ENCODE results near the gene PWP1.
"Not testable (repeated sequence)": the region's sequence is repeated elsewhere in the genome, so short reads cannot be mapped to it uniquely, and the experiment has no call there.

PWP1 gene

DNA sequence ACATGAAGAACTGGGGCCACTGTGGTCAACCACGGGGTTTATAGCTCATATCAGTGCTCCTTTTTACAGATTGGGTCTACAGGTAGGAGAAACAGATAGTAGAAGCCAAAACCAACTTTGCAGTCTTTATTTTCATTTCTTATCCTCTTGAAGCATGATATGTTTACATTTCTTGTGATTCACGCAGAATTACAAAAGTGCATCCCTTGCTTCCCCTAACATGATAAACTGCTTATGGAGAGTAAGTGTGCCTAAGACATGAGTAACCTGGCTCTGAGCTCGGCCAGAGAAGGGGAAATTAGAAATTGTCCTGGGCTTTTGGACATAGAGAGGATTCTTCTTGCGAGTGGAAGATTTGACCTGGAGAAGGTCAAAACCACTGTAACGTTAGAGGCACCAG is 18.4 kb downstream of the PWP1 start:
- DNase-seq (ENCODE audit: insufficient read length), result no peak
- FAIRE-seq, result no peak
- no peak for TF ChIP-seq TAF1 (IDR thresholded peaks at IDR 0.05; ENCODE audit: borderline replicate concordance, low read depth, low read length)
- no peak for TF ChIP-seq POLR2AphosphoS5 (IDR thresholded peaks at IDR 0.05; ENCODE audit: low read depth, low read length)
- no peak for TF ChIP-seq POLR2A (IDR thresholded peaks at IDR 0.05; ENCODE audit: low read depth, low read length)

DNA sequence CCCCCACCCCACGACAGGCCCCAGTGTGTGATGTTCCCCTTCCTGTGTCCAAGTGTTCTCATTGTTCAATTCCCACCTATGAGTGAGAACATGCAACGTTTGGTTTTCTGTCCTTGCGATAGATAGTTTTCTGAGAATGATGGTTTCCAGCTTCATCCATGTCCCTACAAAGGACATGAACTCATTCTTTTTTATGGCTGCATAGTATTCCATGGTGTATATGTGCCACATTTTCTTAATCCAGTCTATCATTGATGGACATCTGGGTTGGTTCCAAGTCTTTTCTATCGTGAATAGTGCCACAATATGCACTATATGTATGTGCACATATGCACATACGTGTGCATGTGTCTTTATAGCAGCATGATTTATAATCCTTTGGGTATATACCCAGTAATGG is 19.9 kb downstream of the PWP1 start:
- FAIRE-seq; DNase-seq (ENCODE audit: insufficient read length): not testable (repeated sequence)

DNA sequence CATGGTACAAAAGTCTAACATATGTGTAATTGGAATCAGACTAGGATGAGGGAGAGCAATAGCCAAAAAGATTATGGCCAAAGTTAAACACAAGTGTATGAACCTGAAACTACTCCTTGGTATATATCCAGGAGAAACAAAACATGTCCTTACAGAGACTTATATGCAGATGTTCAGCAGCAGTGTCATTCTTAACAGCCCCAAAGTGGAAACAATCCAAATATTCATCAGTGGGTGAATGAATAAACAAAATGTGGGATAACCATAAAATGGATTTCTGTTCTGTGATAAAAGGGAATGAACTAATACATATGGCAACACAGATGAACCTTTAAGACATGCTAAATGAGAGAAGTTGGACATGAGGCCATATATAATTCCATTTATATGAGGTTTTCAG is 30.2 kb downstream of the PWP1 start:
- DNase-seq (ENCODE audit: insufficient read length), result no peak
- TF ChIP-seq TAF1 (IDR thresholded peaks at IDR 0.05; ENCODE audit: borderline replicate concordance, low read depth, low read length), result no peak
- no peak for FAIRE-seq

DNA sequence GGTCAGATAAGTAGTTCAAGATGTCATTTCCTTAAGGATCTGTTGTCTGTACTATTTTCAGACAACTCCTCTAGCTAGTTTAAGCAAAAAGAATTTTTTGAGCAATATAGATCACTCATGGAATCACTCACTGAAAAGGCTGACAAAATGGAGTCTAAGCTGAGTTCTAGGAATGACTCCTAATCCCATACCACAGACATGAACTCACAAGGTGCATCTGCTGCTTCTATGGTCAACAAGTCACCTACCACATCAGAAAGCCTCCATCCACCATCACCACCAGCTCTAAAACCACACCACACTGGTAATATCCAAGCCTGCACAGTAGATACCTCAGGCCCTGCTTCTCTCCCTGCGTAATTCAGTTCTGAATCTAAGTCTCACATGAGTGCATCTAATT is 33.0 kb downstream of the PWP1 start:
- FAIRE-seq (peak; percentile 79), DNase-seq (ENCODE audit: insufficient read length) (no peak)
- TF ChIP-seq TAF1 (IDR thresholded peaks at IDR 0.05; ENCODE audit: borderline replicate concordance, low read depth, low read length), result no peak
- TF ChIP-seq POLR2A (IDR thresholded peaks at IDR 0.05; ENCODE audit: low read depth, low read length), result no peak
- no peak for TF ChIP-seq POLR2AphosphoS5 (IDR thresholded peaks at IDR 0.05; ENCODE audit: low read depth, low read length)

DNA sequence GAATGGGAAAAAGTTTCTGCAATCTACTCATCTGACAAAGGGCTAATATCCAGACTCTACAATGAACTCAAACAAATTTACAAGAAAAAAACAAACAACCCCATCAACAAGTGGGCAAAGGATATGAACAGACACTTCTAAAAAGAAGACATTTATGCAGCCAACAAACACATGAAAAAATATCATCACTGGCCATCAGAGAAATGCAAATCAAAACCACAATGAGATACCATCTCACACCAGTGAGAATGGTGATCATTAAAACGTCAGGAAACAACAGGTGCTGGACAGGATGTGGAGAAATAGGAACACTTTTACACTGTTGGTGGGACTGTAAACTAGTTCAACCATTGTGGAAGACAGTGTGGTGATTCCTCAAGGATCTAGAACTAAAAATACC is 41.7 kb downstream of the PWP1 start:
- not testable (repeated sequence) for FAIRE-seq

DNA sequence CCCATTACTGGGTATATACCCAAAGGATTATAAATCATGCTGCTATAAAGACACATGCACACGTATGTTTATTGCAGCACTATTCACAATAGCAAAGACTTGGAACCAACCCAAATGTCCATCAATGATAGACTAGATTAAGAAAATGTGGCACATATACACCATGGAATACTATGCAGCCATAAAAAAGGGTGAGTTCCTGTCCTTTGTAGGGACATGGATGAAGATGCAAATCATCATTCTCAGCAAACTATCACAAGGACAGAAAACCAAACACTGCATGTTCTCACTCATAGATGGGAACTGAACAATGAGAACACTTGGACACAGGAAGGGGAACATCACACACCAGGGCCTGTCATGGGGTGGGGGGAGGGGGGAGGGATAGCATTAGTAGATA is 42.1 kb downstream of the PWP1 start:
- not testable (repeated sequence) for FAIRE-seq; DNase-seq (ENCODE audit: insufficient read length)

More for the DNA sequence above, 41.7 kb downstream of the PWP1 start:
- DNase-seq (ENCODE audit: insufficient read length), result not testable (repeated sequence)

DNA sequence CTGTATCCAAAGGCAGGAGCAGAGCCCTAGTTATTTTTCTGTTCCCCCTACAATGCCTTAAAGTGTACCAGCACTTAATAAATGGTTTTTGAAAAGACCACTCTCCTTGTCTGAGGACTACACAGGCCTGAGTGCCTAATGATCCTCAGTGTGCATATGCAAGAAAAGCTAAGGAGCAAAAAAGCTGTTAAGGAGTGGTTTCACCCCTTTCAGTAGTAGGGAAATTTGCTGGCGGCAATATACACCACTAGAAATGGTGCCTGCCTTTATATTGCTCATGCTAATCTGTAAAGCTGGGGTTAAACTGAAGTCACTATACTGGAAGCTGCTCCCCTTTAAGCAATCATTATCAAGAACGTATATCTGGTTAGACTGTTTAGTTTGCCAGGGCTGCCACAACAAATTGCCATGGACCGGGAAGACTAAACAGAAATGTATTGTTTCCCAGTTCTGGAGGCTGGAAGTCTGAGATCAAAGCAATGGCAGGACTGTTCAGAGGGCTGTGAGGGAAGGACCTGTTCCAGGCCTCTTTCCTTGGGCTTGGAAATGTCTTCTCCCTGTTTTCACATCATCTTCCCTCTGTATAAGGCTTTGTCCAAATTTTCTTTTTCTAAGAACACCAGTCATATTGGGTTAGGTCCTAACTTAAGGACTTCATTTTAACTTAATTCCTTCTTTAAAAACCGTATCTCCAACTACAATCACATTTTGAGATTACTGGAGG is 45.2 kb downstream of the PWP1 start:
- FAIRE-seq (no peak), DNase-seq (ENCODE audit: insufficient read length) (no peak)
- TF ChIP-seq TAF1 (IDR thresholded peaks at IDR 0.05; ENCODE audit: borderline replicate concordance, low read depth, low read length) (no peak), POLR2AphosphoS5 (IDR thresholded peaks at IDR 0.05; ENCODE audit: low read depth, low read length) (no peak), POLR2A (IDR thresholded peaks at IDR 0.05; ENCODE audit: low read depth, low read length) (no peak)

GRCh38 chr12:107731366-107731765 is 45.8 kb downstream of the PWP1 start:
- FAIRE-seq, result peak; percentile 24
- DNase-seq (ENCODE audit: insufficient read length), result no peak
- no peak for TF ChIP-seq POLR2AphosphoS5 (IDR thresholded peaks at IDR 0.05; ENCODE audit: low read depth, low read length)
- no peak for TF ChIP-seq POLR2A (IDR thresholded peaks at IDR 0.05; ENCODE audit: low read depth, low read length)
- no peak for TF ChIP-seq TAF1 (IDR thresholded peaks at IDR 0.05; ENCODE audit: borderline replicate concordance, low read depth, low read length)

DNA sequence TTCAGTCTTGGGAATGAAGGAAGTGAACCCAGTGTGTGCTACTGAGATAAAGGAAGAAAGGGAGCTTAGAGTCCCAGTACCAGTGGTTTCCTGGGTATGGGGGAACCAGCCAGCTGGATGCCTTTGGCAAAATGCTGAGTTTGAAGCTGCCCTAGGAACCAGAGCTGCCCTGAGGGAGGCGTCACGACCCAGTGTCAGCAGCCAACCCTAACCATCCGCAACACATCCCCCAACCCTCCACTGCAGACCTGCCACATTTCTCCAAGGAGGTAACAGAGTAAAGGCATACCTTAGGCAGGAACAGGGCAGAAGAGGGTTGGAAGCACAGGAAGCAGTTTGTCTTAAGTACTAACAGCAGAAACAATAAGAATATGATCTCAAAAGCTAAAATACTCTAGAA is 46.8 kb downstream of the PWP1 start:
- FAIRE-seq (no peak), DNase-seq (ENCODE audit: insufficient read length) (no peak)
- TF ChIP-seq POLR2AphosphoS5 (IDR thresholded peaks at IDR 0.05; ENCODE audit: low read depth, low read length) (peak; percentile 47; the same call in 1 of the 2 replicates), TAF1 (IDR thresholded peaks at IDR 0.05; ENCODE audit: borderline replicate concordance, low read depth, low read length) (no peak)

- no peak for TF ChIP-seq POLR2AphosphoS5 (IDR thresholded peaks at IDR 0.05; ENCODE audit: low read depth, low read length)
- no peak for TF ChIP-seq TAF1 (IDR thresholded peaks at IDR 0.05; ENCODE audit: borderline replicate concordance, low read depth, low read length)
- no peak for TF ChIP-seq POLR2A (IDR thresholded peaks at IDR 0.05; ENCODE audit: low read depth, low read length)
- FAIRE-seq (no peak), DNase-seq (ENCODE audit: insufficient read length) (no peak)
Measured at GRCh38 chr12:107734139-107734538, 48.5 kb downstream of the PWP1 start.

- no peak for TF ChIP-seq TAF1 (IDR thresholded peaks at IDR 0.05; ENCODE audit: borderline replicate concordance, low read depth, low read length)
- no peak for TF ChIP-seq POLR2A (IDR thresholded peaks at IDR 0.05; ENCODE audit: low read depth, low read length)
- TF ChIP-seq POLR2AphosphoS5 (IDR thresholded peaks at IDR 0.05; ENCODE audit: low read depth, low read length), result no peak
- FAIRE-seq (no peak), DNase-seq (ENCODE audit: insufficient read length) (no peak)
Measured at GRCh38 chr12:107735763-107736162, 50.2 kb downstream of the PWP1 start.

DNA sequence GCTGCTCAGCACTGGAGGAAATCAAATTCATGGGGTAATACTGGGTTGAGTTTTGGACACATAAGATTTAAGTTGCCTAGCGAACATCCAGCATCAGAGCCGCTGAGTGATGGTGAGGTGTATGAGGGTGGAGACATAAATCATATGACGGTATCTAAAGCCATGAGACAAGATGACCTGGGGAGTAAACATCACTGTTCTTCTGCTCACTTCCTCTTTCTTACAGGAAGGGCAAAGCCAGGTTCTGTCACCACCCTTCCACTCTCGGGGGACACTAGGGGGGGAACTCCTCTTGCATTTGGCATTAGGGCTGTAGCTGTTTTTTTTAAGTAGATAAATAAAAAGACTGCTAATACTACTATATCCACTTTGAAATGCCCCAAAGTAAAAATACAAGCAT is 51.3 kb downstream of the PWP1 start:
- DNase-seq (ENCODE audit: insufficient read length) (peak; percentile 41), FAIRE-seq (peak; percentile 77)
- TF ChIP-seq TAF1 (IDR thresholded peaks at IDR 0.05; ENCODE audit: borderline replicate concordance, low read depth, low read length) (no peak), POLR2A (IDR thresholded peaks at IDR 0.05; ENCODE audit: low read depth, low read length) (peak; percentile 29; the same call in 1 of the 2 replicates), POLR2AphosphoS5 (IDR thresholded peaks at IDR 0.05; ENCODE audit: low read depth, low read length) (no peak)

DNA sequence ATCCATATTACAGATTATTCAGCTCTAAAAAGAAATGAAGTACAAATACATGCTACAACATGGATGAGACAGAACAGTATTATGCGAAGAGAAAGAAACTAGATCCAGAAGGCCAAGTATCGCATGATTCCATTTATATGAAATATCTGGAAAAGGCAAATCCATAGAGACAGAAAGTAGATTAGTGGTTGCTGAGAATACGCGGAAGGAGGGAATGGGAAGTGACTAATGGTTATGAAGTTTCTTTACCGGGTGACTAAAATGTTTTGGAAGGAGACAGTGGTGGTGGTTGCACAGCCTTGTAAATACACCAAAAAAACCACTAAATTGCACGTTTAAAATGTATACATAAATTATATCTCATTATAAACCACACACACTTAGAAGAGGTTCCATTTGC is 62.9 kb downstream of the PWP1 start:
- no peak for TF ChIP-seq POLR2A (IDR thresholded peaks at IDR 0.05; ENCODE audit: low read depth, low read length)
- no peak for TF ChIP-seq TAF1 (IDR thresholded peaks at IDR 0.05; ENCODE audit: borderline replicate concordance, low read depth, low read length)
- no peak for TF ChIP-seq POLR2AphosphoS5 (IDR thresholded peaks at IDR 0.05; ENCODE audit: low read depth, low read length)
- DNase-seq (ENCODE audit: insufficient read length) (no peak), FAIRE-seq (no peak)

Data from GM12892 (cell line).